Measurements from ENCODE around the gene PAPPA2.

PAPPA2 gene

DNA sequence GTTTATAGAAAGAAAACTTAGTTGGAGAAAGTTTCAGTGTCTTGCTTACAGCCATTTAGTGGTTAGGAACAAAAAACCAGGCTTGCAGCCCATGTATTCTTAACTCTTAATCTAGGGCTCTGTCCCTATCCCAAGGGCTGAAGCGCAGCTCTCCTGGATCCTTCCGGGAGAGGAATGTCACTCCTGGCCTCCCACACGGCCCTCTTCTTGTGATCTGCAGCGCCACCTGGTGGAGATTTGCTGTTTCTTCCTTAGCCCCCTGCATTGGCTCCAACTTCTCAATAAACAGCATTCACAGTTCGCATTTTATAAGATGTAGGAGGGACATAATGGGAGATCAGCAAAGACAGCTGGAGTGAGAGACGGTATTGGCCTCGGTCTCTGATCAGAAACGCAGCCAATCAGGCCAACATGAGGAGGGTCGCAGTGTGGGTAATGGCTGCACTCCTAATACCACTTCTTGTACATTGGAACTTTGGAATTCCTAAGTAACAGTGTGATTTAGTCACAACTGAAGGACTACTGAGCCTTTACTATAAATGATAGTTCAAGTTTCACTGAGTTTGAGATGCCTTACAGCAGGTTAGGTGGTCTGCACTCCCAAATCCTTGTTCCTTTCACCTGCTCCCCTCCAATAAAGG is 418.1 kb downstream of the PAPPA2 start:
- 0 out of 2 replicates have a peak, but pooled peaks have one; percentile 20 for TF ChIP-seq TEAD4 (IDR thresholded peaks at IDR 0.05)
- peak; percentile 82 for TF ChIP-seq RAD21 (IDR thresholded peaks at IDR 0.05; ENCODE audit: low read depth)
- TF ChIP-seq TAF1 (IDR thresholded peaks at IDR 0.05; ENCODE audit: low read depth), result no peak

DNA sequence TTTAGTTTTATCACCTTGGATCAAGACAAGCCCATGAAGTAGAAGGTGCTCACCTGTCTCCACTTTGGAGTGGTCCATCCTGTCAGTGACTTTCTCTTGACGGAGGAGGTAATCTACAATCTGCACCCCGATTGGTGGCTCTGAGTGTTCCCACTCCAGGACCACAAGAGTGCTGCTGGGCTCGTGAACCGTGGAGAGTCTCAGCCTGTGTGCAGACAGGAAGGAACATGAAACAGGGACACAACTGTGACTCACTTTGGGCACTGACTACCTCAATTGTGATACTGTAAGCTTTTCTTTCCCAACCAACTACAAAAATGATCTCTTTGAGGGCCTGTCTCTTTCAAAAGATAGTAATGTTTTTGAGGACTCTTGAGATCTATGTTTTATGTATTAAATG is 421.3 kb downstream of the PAPPA2 start:
- TF ChIP-seq FOXM1 (IDR thresholded peaks at IDR 0.05; ENCODE audit: borderline replicate concordance, low read depth) (no peak), NFIC (IDR thresholded peaks at IDR 0.05) (no peak), EGR1 (IDR thresholded peaks at IDR 0.05) (no peak), TAF1 (IDR thresholded peaks at IDR 0.05; ENCODE audit: low read depth) (no peak), CREB1 (IDR thresholded peaks at IDR 0.05; ENCODE audit: low read depth) (no peak), EP300 (IDR thresholded peaks at IDR 0.05; ENCODE audit: borderline replicate concordance) (no peak), ZBTB7A (IDR thresholded peaks at IDR 0.05; ENCODE audit: low read depth) (no peak), TCF12 (IDR thresholded peaks at IDR 0.05; ENCODE audit: low read depth) (no peak), CEBPB (IDR thresholded peaks at IDR 0.05) (no peak), USF1 (IDR thresholded peaks at IDR 0.05) (no peak), TEAD4 (IDR thresholded peaks at IDR 0.05) (no peak), RAD21 (IDR thresholded peaks at IDR 0.05; ENCODE audit: low read depth) (no peak), YY1 (IDR thresholded peaks at IDR 0.05; ENCODE audit: low read depth) (no peak)
- TF ChIP-seq, protein P1, sequence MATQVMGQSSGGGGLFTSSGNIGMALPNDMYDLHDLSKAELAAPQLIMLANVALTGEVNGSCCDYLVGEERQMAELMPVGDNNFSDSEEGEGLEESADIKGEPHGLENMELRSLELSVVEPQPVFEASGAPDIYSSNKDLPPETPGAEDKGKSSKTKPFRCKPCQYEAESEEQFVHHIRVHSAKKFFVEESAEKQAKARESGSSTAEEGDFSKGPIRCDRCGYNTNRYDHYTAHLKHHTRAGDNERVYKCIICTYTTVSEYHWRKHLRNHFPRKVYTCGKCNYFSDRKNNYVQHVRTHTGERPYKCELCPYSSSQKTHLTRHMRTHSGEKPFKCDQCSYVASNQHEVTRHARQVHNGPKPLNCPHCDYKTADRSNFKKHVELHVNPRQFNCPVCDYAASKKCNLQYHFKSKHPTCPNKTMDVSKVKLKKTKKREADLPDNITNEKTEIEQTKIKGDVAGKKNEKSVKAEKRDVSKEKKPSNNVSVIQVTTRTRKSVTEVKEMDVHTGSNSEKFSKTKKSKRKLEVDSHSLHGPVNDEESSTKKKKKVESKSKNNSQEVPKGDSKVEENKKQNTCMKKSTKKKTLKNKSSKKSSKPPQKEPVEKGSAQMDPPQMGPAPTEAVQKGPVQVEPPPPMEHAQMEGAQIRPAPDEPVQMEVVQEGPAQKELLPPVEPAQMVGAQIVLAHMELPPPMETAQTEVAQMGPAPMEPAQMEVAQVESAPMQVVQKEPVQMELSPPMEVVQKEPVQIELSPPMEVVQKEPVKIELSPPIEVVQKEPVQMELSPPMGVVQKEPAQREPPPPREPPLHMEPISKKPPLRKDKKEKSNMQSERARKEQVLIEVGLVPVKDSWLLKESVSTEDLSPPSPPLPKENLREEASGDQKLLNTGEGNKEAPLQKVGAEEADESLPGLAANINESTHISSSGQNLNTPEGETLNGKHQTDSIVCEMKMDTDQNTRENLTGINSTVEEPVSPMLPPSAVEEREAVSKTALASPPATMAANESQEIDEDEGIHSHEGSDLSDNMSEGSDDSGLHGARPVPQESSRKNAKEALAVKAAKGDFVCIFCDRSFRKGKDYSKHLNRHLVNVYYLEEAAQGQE (IDR thresholded peaks at IDR 0.05; ENCODE audit: low read depth), result no peak
- TF ChIP-seq, protein P2, sequence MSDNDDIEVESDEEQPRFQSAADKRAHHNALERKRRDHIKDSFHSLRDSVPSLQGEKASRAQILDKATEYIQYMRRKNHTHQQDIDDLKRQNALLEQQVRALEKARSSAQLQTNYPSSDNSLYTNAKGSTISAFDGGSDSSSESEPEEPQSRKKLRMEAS (IDR thresholded peaks at IDR 0.05), result no peak

DNA sequence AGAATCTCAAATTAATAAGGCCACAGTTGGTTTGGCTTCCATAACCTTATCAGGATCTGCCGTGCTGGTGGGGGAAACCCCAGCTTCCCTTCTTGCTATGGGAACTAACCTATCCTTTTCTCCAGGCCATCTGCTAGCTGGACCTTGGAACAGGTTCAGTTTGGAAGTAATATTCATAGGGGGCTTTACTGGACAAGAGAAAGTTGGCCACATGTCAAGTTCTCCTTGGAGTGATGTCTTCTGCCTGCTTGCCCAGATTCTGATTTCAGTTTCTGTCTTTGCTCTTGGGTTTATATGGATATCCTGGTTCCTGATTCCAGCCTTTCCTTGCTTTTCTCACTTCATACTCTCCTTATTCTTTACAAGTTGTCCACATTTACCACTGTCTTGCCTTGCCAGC is 421.9 kb downstream of the PAPPA2 start:
- TF ChIP-seq, protein P2 (IDR thresholded peaks at IDR 0.05), result no peak
- no peak for TF ChIP-seq USF1 (IDR thresholded peaks at IDR 0.05)
- no peak for TF ChIP-seq YY1 (IDR thresholded peaks at IDR 0.05; ENCODE audit: low read depth)
- TF ChIP-seq CEBPB (IDR thresholded peaks at IDR 0.05), result no peak
- TF ChIP-seq TAF1 (IDR thresholded peaks at IDR 0.05; ENCODE audit: low read depth), result no peak
- TF ChIP-seq RAD21 (IDR thresholded peaks at IDR 0.05; ENCODE audit: low read depth), result no peak
- TF ChIP-seq NFIC (IDR thresholded peaks at IDR 0.05), result no peak
- TF ChIP-seq, protein P1 (IDR thresholded peaks at IDR 0.05; ENCODE audit: low read depth), result no peak
- TF ChIP-seq TCF12 (IDR thresholded peaks at IDR 0.05; ENCODE audit: low read depth), result no peak
- TF ChIP-seq TEAD4 (IDR thresholded peaks at IDR 0.05), result no peak
- TF ChIP-seq ZBTB7A (IDR thresholded peaks at IDR 0.05; ENCODE audit: low read depth), result no peak

DNA sequence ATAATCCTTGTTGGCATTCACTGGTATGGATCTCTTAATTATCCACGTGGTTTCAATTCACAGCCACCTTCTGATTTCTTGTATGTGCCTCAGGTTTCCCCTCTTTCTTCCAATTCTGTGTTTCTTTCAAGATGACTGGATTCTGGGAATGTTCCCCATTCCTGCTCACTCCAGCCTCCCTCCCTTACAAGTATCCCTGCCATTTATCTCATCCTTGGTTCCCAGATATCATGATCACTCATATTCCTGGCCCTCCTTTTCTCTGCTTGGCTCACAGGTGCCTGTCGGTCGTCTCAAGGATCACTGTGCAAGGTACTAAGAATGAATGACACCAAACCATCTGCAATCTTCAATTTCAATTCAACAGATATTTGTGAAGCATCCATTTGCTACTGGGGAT is 422.4 kb downstream of the PAPPA2 start:
- TF ChIP-seq CREB1 (IDR thresholded peaks at IDR 0.05; ENCODE audit: low read depth), result no peak
- TF ChIP-seq, protein P1 (IDR thresholded peaks at IDR 0.05; ENCODE audit: low read depth), result no peak
- no peak for TF ChIP-seq CEBPB (IDR thresholded peaks at IDR 0.05)
- no peak for TF ChIP-seq EP300 (IDR thresholded peaks at IDR 0.05; ENCODE audit: borderline replicate concordance)

GRCh38 chr1:176885751-176886150 is 422.8 kb downstream of the PAPPA2 start:
- TF ChIP-seq YY1 (IDR thresholded peaks at IDR 0.05; ENCODE audit: low read depth), result no peak

Data from Ishikawa (cell line).